ENCODE measurements around the gene VPS13A.
"Not testable (repeated sequence)": the region's sequence is repeated elsewhere in the genome, so short reads cannot be mapped to it uniquely, and the experiment has no call there.

GRCh38 chr9:77398581-77398980, 221.2 kb downstream of the VPS13A start:
- TF ChIP-seq CTCF (IDR thresholded peaks at IDR 0.05); ZFX (IDR thresholded peaks at IDR 0.05; ENCODE audit: borderline replicate concordance): not testable (repeated sequence)
